Neural cell (in vitro differentiated cells): ENCODE data around the gene C1S. TPM values are rescaled to one million over a fixed set of nuclear protein-coding genes. Genes with fewer than 3 reads are reported as not detected.

Experiments used
- H2AFZ ChIP-seq: fragments of 200-600, 300-800 bp; sonication (generic), shearing (Covaris generic); 2 replicates; pipeline ENCODE4 v1.6.0; 2014; ENCODE audit warnings: low read depth, mild to moderate bottlenecking, antibody characterized with exemption, low read length, moderate library complexity
- H3F3A ChIP-seq: fragments of 200-600 bp; shearing (Covaris generic); 2 replicates; pipeline ENCODE4 v1.6.1; 2016; ENCODE audit warnings: mild to moderate bottlenecking, moderate library complexity, mixed read lengths, antibody characterized with exemption, low read length; ENCODE audit not compliant: insufficient read depth, poor library complexity, severe bottlenecking
- H3K27ac ChIP-seq: fragments of 200-600, 300-800 bp; sonication (generic), shearing (Covaris generic); 2 replicates; pipeline ENCODE4 v1.5.1; 2014; ENCODE audit warnings: mild to moderate bottlenecking, low read length, moderate library complexity
- H3K27me3 ChIP-seq: fragments of 300-800, 200-600 bp; sonication (generic), shearing (Covaris generic); 2 replicates; pipeline ENCODE4 v1.6.0; 2014; ENCODE audit warnings: mild to moderate bottlenecking, low read depth, low read length, moderate library complexity; ENCODE audit not compliant: insufficient read depth
- H3K36me3 ChIP-seq: fragments of 300-800, 200-600 bp; sonication (generic), shearing (Covaris generic); 2 replicates; pipeline ENCODE4 v1.5.1; 2014; ENCODE audit warnings: mild to moderate bottlenecking, antibody characterized with exemption, low read length, moderate library complexity; ENCODE audit not compliant: insufficient read depth
- H3K4me2 ChIP-seq: fragments of 300-800, 200-600 bp; sonication (generic), shearing (Covaris generic); 2 replicates; pipeline ENCODE4 v1.6.0; 2014; ENCODE audit warnings: mild to moderate bottlenecking, low read length
- H3K4me3 ChIP-seq: fragments of 300-800, 200-600 bp; sonication (generic), shearing (Covaris generic); 2 replicates; pipeline ENCODE4 v1.5.1; 2014; ENCODE audit warnings: mild to moderate bottlenecking, low read length, moderate library complexity
- H3K79me2 ChIP-seq: fragments of 200-600 bp; shearing (Covaris generic); replicated peaks from 2 replicates; pipeline ENCODE4 v1.6.0; 2014; ENCODE audit warnings: mild to moderate bottlenecking, low read length, moderate library complexity; ENCODE audit not compliant: insufficient read depth
- H3K9ac ChIP-seq: fragments of 300-800, 200-600 bp; sonication (generic), shearing (Covaris generic); 2 replicates; pipeline ENCODE4 v1.6.1; 2016; ENCODE audit warnings: mild to moderate bottlenecking, low read length, mixed read lengths
- H3K9me2 ChIP-seq: fragments of 200-600 bp; shearing (Covaris generic); 2 replicates; pipeline ENCODE4 v1.6.1; 2016; ENCODE audit warnings: mild to moderate bottlenecking, low read length, mixed read lengths; ENCODE audit not compliant: insufficient read depth
- H3K9me3 ChIP-seq: fragments of 200-600, 300-800 bp; sonication (generic), shearing (Covaris generic); 2 replicates; pipeline ENCODE4 v1.6.1; 2016; ENCODE audit warnings: mild to moderate bottlenecking, mixed run types, low read length, moderate library complexity, mixed read lengths
- H4K20me1 ChIP-seq: fragments of 200-600 bp; shearing (Covaris generic); 2 replicates; pipeline ENCODE4 v1.6.1; 2016; ENCODE audit warnings: mild to moderate bottlenecking, mixed run types; ENCODE audit not compliant: insufficient read depth
- CTCF ChIP-seq: fragments of 450-650 bp; IDR thresholded peaks from 2 replicates; pipeline ENCODE4 v1.5.1; 2014; ENCODE audit warnings: antibody characterized with exemption, mild to moderate bottlenecking, moderate library complexity; ENCODE audit not compliant: poor library complexity, severe bottlenecking
- EP300 ChIP-seq: fragments of 450-650 bp; conservative IDR thresholded peaks from 2 replicates; pipeline ENCODE4 v1.6.1; 2014; ENCODE audit warnings: antibody characterized with exemption, mild to moderate bottlenecking, moderate library complexity; ENCODE audit not compliant: poor library complexity, severe bottlenecking
- EZH2 ChIP-seq: fragments of 200-600, 300-800 bp; shearing (Covaris generic), sonication (generic); IDR thresholded peaks from 2 replicates; pipeline ENCODE4 v1.6.1; 2014; ENCODE audit warnings: antibody characterized with exemption, low read length, borderline replicate concordance, mild to moderate bottlenecking; ENCODE audit not compliant: insufficient read depth, poor library complexity, severe bottlenecking
- MXI1 ChIP-seq: fragments of 450-650 bp; conservative IDR thresholded peaks from 2 replicates; pipeline ENCODE4 v1.6.1; 2014; ENCODE audit warnings: antibody characterized with exemption, mild to moderate bottlenecking; ENCODE audit not compliant: poor library complexity, severe bottlenecking
- POLR2AphosphoS5 ChIP-seq: IDR thresholded peaks from 2 replicates; pipeline ENCODE4 v1.6.1; 2012
- RAD21 ChIP-seq: fragments of 450-650 bp; conservative IDR thresholded peaks from 2 replicates; pipeline ENCODE4 v1.6.1; 2014; ENCODE audit warnings: antibody characterized with exemption, mild to moderate bottlenecking, moderate library complexity
- REST ChIP-seq: IDR thresholded peaks from 2 replicates; pipeline ENCODE4 v1.6.1; 2012; ENCODE audit warnings: borderline replicate concordance
- SMC3 ChIP-seq: fragments of 450-650 bp; conservative IDR thresholded peaks from 2 replicates; pipeline ENCODE4 v1.6.1; 2014; ENCODE audit warnings: antibody characterized with exemption, mild to moderate bottlenecking, moderate library complexity; ENCODE audit not compliant: poor library complexity
- TAF1 ChIP-seq: IDR thresholded peaks from 2 replicates; pipeline ENCODE4 v1.6.1; 2012; ENCODE audit warnings: low read depth
- polyA plus RNA-seq: library from polyadenylated mRNA; depleted of rRNA; stranded (reverse); fragments of >200 nt; gene quantifications from 2 replicates; pipeline ENCODE4 v1.2.3, GENCODE V29; 2014

C1S gene
- polyA plus RNA-seq, 1 donor from 2014 or later = 4.9 TPM

- Histone ChIP-seq H3K4me2 (no peak overlapping the region), H3K27me3 (no peaks in the 10 kb centered on the region), H2AFZ (no peak overlapping the region), H3K27ac (no peak overlapping the region), H3K9ac (no peak overlapping the region), H3K4me3 (no peak overlapping the region), H3K36me3 (no peaks in the 10 kb centered on the region), H3K9me2 (no peaks in the 10 kb centered on the region), H3F3A (no peaks in the 10 kb centered on the region), H3K9me3 (no peaks in the 10 kb centered on the region), H4K20me1 (no peaks in the 10 kb centered on the region), H3K79me2 (no peaks in the 10 kb centered on the region)
- TF ChIP-seq RAD21 (no peak), REST (no peak), POLR2AphosphoS5 (no peak), CTCF (no peak), MXI1 (no peak), EZH2 (no peak), SMC3 (no peak), TAF1 (no peak), EP300 (no peak)
Measured at GRCh38 chr12:7096006-7096932, 35.8 kb downstream of the C1S start.

DNA sequence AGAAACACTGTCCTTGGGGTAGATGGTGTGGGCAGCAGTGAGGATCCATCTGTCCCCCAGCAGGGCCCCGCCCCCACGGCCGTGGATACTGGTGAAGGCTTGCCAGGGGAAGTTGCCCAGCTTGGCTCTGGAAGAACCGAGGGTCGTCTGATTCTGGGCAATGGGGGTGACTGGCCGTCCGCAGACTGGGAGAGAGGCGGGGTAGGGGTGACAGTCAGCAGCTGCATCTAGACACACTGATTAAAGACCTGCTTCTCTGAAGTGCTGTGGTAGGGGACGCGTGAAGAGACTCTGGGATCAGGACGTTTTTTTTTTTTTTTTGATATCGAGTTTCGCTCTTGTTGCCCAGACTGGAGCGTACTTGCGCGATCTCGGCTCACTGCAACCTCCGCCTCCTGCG is 36.5 kb downstream of the C1S start:
- no peaks in the 10 kb centered on the region for H3K36me3 ChIP-seq
- H3F3A ChIP-seq = no peaks in the 10 kb centered on the region
- no peak overlapping the region for H2AFZ ChIP-seq
- H3K9me3 ChIP-seq = no peaks in the 10 kb centered on the region
- no peaks in the 10 kb centered on the region for H3K27me3 ChIP-seq
- no peaks in the 10 kb centered on the region for H4K20me1 ChIP-seq
- H3K9ac ChIP-seq = no peak overlapping the region
- no peak overlapping the region for H3K4me2 ChIP-seq
- TF ChIP-seq SMC3 = no peak
- TF ChIP-seq RAD21 = no peak
- TF ChIP-seq TAF1 = no peak
- no peak for TF ChIP-seq MXI1
- TF ChIP-seq REST = no peak
- no peak for TF ChIP-seq CTCF
- H3K27ac ChIP-seq = no peak overlapping the region
- H3K79me2 ChIP-seq = no peaks in the 10 kb centered on the region
- no peak overlapping the region for H3K4me3 ChIP-seq
- H3K9me2 ChIP-seq = no peaks in the 10 kb centered on the region
